Stromal cell of bone marrow (primary cell): ENCODE results near the gene ZFAND3.

Experiments
- DNase-seq: peaks from one replicate; pipeline ENCODE4 v3.0.0-alpha.2; 2012; ENCODE audit warnings: low read depth

ZFAND3 gene

DNA sequence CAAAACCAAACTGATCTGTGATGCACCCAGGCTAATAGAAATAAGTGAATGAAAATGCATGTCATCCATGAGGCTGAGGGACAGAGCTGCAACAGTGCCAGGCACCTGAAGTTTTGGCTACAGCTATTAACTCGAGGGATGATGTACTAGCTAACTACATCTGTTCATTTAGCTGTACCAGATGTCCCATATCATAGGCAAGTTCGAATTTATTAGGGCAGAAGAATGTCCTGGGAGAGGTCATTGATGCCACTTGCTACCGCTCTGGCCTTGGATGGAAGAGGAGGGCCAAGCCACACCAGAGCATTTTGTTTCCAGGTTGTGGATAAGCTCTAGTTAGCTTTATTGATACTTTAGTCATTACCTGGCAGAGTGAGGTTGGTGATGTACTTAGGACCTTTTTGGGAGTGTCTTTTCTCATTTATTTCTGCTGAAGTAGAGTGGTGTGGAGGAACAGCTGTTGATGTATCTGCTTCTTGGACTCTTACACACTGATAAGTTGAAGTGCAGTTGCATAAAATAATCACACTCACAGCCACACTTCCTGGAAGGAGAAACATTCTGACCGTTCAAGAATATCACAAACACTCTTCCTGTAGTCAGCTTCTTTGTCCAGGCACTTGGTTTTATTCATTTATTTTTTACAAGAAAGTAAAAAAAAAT, 8.2 kb downstream of the ZFAND3 start:
- DNase-seq, result no peak

- DNase-seq, result no peak
Observed at GRCh38 chr6:37830225-37830624, 10.7 kb downstream of the ZFAND3 start.

GRCh38 chr6:37831457-37831856, 11.9 kb downstream of the ZFAND3 start:
- DNase-seq, result no peak

DNA sequence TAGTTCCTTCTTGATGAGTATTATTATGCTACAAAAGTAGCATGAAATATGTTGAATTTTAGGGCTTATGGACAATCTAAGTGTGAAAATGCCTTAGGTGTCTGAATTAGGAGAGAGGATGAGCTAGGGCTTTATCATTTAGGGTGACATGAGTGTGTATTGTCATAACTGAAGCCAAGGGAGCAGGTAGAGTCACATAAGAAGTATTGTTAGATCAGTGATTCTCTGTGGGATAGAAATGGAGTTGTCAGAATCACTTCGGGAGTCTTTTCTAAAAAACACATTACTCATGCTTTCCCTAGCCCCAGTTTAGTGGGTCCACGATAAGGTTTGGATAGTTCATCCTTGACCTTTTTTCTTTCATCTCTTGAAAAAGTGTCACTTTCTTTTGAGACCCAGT, 16.4 kb downstream of the ZFAND3 start:
- no peak for DNase-seq

- no peak for DNase-seq
Observed at GRCh38 chr6:37838219-37838921, 18.8 kb downstream of the ZFAND3 start.

- DNase-seq, result no peak
Observed at GRCh38 chr6:37840143-37840939, 20.8 kb downstream of the ZFAND3 start.

- DNase-seq, result no peak
Observed at GRCh38 chr6:37840940-37841300, 21.4 kb downstream of the ZFAND3 start.

GRCh38 chr6:37845026-37845911, 25.7 kb downstream of the ZFAND3 start:
- DNase-seq, result no peak

DNA sequence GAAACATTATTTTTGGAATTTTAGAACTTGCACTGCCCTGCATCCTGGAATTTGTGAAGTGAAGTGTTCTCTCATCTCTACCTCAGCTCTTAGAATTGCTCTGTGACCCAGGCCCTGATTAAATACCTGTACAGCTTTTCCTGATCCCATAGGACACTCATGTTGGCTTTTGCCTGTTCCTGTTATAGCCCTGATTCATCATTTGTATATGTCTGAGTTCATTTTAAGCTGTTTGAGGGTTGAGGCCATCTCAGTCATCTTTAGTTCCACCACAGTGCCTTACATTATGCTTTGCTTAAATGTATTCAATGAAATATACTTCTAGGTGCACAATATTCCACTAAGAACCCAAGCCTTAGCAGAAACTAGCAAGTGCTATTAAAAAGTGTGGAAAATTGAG, 26.4 kb downstream of the ZFAND3 start:
- DNase-seq, result no peak

DNA sequence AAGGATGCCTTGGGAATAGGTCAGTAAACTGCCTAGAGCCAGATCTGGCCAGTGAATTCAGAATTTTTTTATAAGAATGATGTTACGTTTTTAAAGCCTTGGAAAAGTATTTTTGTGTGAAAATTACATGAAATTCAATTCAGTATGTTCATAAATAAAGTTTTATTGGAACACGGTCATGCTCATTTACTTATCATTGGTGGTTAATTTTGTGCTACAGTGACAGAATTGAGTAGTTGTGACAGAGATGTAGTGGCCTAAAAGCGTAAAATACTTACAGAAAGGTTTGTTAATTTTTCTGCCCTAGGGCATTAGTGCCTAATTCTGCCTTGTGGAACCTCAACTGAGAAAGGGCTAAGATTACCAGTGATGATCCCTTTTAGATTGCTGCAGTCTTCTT, 28.2 kb downstream of the ZFAND3 start:
- no peak for DNase-seq

DNA sequence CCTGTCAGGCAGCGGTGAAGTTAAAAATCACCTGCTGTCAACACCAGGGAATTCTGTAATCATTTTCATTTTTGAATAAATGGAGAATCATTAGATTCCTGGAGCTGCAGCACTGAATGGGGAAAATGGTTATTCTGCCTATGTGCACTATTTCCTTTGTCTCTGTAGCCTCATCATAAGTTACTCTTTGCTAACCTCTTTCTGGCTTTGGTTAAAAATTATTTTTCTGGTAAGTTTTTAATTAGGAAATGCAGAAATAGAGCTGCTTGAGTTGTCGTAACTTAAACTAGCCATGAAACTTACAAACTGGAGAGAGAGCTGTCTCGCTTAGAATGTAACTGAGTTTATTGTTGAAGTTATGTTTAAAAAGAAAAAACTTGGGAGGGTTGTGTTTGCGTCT, 28.8 kb downstream of the ZFAND3 start:
- no peak for DNase-seq

DNA sequence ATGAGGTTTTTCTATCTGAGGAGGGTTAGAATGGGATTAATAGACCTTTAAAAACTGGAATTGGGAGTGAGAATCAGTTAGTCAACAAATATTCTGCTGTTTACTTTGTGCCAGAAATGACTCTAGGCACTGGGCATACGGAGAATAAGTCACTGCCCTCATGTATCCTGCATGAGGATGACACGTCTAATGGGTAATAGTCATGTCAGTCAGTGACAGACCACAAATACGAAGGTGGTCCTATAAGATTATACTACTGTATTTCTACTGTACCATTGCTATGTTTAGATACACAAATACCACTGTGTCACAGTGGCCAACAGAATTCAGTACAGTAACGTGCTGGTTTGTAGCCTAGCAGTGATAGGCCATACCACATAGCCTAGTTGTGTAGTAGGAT, 30.7 kb downstream of the ZFAND3 start:
- DNase-seq, result no peak

DNA sequence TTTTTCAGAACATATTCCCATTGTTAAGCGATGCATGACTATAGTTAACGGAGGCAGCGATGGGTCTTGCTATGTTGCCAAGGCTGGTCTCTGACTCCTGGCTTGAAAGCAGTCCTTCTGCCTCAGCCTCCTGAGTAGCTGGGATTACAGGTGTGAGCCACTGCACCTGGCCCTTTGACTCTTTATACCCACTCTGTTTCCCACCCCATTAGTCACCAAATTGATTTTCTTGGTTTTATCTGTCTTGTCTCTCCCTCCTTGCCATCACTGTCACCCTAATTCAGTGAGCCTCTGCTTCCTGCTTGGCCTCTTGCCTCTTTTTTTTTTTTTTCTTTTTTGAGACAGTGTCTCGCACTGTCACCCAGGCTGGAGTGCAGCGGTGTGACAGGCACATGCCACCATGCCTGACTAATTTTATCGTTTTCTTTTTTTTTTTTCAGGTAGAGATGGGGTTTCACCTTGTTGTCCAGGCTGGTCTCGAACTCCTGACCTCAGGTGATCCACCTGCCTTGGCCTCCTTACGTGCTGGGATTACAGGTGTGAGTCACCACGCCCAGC, 31.3 kb downstream of the ZFAND3 start:
- DNase-seq, result no peak

GRCh38 chr6:37851997-37852524, 32.5 kb downstream of the ZFAND3 start:
- DNase-seq, result no peak

- DNase-seq, result no peak
Observed at GRCh38 chr6:37856285-37856684, 36.8 kb downstream of the ZFAND3 start.

DNA sequence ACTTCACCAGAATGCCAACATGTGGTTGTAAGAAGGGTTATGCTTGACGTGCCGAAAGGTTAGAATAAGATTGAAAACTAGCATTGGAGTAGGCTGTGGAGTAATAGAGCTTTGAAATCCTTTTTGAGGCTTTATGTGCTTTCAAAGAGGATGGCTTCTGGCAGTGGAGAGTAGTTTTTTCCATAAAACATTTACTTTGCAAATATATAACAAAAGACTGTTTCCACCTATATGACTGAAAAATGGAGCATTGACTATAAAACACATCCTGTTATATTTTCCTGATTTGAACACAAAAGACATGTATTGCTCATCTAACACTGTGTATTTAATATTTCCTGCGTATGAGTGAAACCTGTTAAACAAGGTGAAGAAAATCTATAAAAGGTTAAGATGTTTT, 38.8 kb downstream of the ZFAND3 start:
- DNase-seq, result no peak

GRCh38 chr6:37860226-37860839, 40.8 kb downstream of the ZFAND3 start:
- DNase-seq, result peak; percentile 31

GRCh38 chr6:37861452-37861851, 41.9 kb downstream of the ZFAND3 start:
- no peak for DNase-seq

- no peak for DNase-seq
Observed at GRCh38 chr6:37862430-37862829, 42.9 kb downstream of the ZFAND3 start.

- DNase-seq, result no peak
Observed at GRCh38 chr6:37862992-37863391, 43.5 kb downstream of the ZFAND3 start.

GRCh38 chr6:37864250-37864649, 44.7 kb downstream of the ZFAND3 start:
- DNase-seq, result no peak
